ENCODE measurements around the gene PLEKHH3. TPM values are rescaled to one million over a fixed set of nuclear protein-coding genes. Genes with fewer than 3 reads are reported as not detected.

The PLEKHH3 gene
- 0.27 and 0.36 TPM in 2 replicates for total RNA-seq

- intact Hi-C loops (cut with micrococcal nuclease), result loop anchor here (2.0 to 5.0 kb wide), 3 partner anchors 68 to 1651 kb away; partner anchors contain the start of genes EZH1 and VAT1
These were observed at the start of gene PLEKHH3 for GRCh38 chr17:42676424-42677011. TSS of gene PLEKHH3 (minus strand) at chr17:42676994. CDS start at chr17:42676563, 431 bp downstream.

GRCh38 chr17:42725143-42725542 lies 48.3 kb upstream of the PLEKHH3 start:
- intact Hi-C loops (cut with micrococcal nuclease), result no loop called here

GRCh38 chr17:42723636-42724035 lies 46.8 kb upstream of the PLEKHH3 start:
- intact Hi-C loops (cut with micrococcal nuclease), result loop anchor here (5.0 kb wide), 1 partner anchor 99 kb away; the partner anchor contains the start of gene BECN1

- intact Hi-C loops (cut with micrococcal nuclease), result loop anchor here (1.0 to 5.0 kb wide), 2 partner anchors 42 to 101 kb away; partner anchors contain the start of gene BECN1
These were observed 44.3 kb upstream of the PLEKHH3 start for GRCh38 chr17:42720996-42721583.

GRCh38 chr17:42709561-42709960 lies 32.8 kb upstream of the PLEKHH3 start:
- intact Hi-C loops (cut with micrococcal nuclease), result no loop called here

GRCh38 chr17:42708588-42708987 lies 31.8 kb upstream of the PLEKHH3 start:
- intact Hi-C loops (cut with micrococcal nuclease), result no loop called here

- intact Hi-C loops (cut with micrococcal nuclease), result no loop called here
These were observed 29.9 kb upstream of the PLEKHH3 start for GRCh38 chr17:42706732-42707131.

- intact Hi-C loops (cut with micrococcal nuclease), result no loop called here
These were observed 28.2 kb upstream of the PLEKHH3 start for GRCh38 chr17:42704837-42705494.

GRCh38 chr17:42704490-42704836 lies 27.7 kb upstream of the PLEKHH3 start:
- intact Hi-C loops (cut with micrococcal nuclease), result no loop called here

GRCh38 chr17:42702446-42702845 lies 25.7 kb upstream of the PLEKHH3 start:
- intact Hi-C loops (cut with micrococcal nuclease), result no loop called here

GRCh38 chr17:42700586-42701289 lies 23.9 kb upstream of the PLEKHH3 start:
- intact Hi-C loops (cut with micrococcal nuclease), result no loop called here

GRCh38 chr17:42699415-42699740 lies 22.6 kb upstream of the PLEKHH3 start:
- intact Hi-C loops (cut with micrococcal nuclease), result no loop called here

- intact Hi-C loops (cut with micrococcal nuclease), result no loop called here
These were observed 22.1 kb upstream of the PLEKHH3 start for GRCh38 chr17:42698736-42699414.

GRCh38 chr17:42697108-42697811 lies 20.5 kb upstream of the PLEKHH3 start:
- intact Hi-C loops (cut with micrococcal nuclease), result no loop called here

GRCh38 chr17:42695500-42695899 lies 18.7 kb upstream of the PLEKHH3 start:
- intact Hi-C loops (cut with micrococcal nuclease), result no loop called here

GRCh38 chr17:42694524-42694923 lies 17.7 kb upstream of the PLEKHH3 start:
- intact Hi-C loops (cut with micrococcal nuclease), result no loop called here

- intact Hi-C loops (cut with micrococcal nuclease), result no loop called here
These were observed 15.7 kb upstream of the PLEKHH3 start for GRCh38 chr17:42692489-42692888.

GRCh38 chr17:42691021-42691545 lies 14.3 kb upstream of the PLEKHH3 start:
- intact Hi-C loops (cut with micrococcal nuclease), result no loop called here

GRCh38 chr17:42690596-42690995 lies 13.8 kb upstream of the PLEKHH3 start:
- intact Hi-C loops (cut with micrococcal nuclease), result no loop called here

- intact Hi-C loops (cut with micrococcal nuclease), result no loop called here
These were observed 11.0 kb upstream of the PLEKHH3 start for GRCh38 chr17:42687707-42688320.

All from T-helper 2 cell treated with Interferon-gamma antibody and Interleukin-4, amounts not matched to agents 100 ng/mL and 5 ng/mL, for 36 hours (primary cell).